ENCODE data around the gene CDC42SE2.
"Not testable (repeated sequence)": the region's sequence is repeated elsewhere in the genome, so short reads cannot be mapped to it uniquely, and the experiment has no call there.

CDC42SE2 gene

GRCh38 chr5:131250751-131251475, 12.9 kb upstream of the CDC42SE2 start:
- DNase-seq (ENCODE audit: low read depth in 2 of 3, low spot score in 2 of 3) = no peak

GRCh38 chr5:131252824-131253171, 11.1 kb upstream of the CDC42SE2 start:
- DNase-seq (ENCODE audit: low read depth in 2 of 3, low spot score in 2 of 3) = no peak

DNA sequence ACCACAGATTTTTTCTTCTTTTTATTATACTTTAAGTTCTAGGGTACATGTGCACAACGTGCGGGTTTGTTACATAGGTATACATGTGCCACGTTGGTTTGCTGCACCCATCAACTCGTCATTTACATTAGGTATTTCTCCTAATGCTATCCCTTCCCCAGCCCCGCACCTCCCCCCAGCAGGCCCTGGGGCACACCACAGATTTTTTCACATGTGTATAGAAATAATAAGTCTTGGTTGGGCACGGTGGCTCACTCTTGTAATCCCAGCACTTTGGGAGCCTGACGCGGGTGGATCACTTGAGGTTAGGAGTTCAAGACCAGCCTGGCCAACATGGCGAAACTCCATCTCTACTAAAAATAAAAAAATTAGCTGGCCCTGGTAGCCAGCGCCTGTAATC, 9.8 kb upstream of the CDC42SE2 start:
- DNase-seq (ENCODE audit: low read depth in 2 of 3, low spot score in 2 of 3) = not testable (repeated sequence)

- DNase-seq (ENCODE audit: low read depth in 2 of 3, low spot score in 2 of 3) = no peak
These were observed 9.1 kb upstream of the CDC42SE2 start for GRCh38 chr5:131254741-131255140.

- DNase-seq (ENCODE audit: low read depth in 2 of 3, low spot score in 2 of 3) = no peak
These were observed 7.4 kb upstream of the CDC42SE2 start for GRCh38 chr5:131256507-131256823.

DNA sequence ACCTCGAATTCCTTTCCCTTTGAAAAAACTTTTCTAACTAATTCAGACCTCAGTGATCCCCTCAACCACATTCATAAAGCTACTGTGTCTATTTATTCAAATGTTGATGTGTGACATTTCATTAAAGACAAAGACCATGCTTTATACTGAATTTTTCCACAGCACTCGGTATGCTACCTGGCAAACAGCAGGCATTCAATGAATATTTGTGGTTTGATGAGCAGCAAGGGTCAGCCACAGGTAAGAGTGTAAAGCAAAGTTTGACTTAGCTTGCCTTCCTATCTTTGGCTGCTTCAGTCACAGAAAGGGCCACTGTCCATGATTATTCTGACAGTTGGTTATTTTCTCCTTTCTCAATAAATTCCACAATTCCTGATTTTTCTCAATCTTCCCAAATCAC, 5.1 kb upstream of the CDC42SE2 start:
- no peak for DNase-seq (ENCODE audit: low read depth in 2 of 3, low spot score in 2 of 3)

GRCh38 chr5:131259326-131259725, 4.5 kb upstream of the CDC42SE2 start:
- no peak for DNase-seq (ENCODE audit: low read depth in 2 of 3, low spot score in 2 of 3)

GRCh38 chr5:131260895-131261294, 3.0 kb upstream of the CDC42SE2 start:
- no peak for DNase-seq (ENCODE audit: low read depth in 2 of 3, low spot score in 2 of 3)

GRCh38 chr5:131261483-131261882, 2.4 kb upstream of the CDC42SE2 start:
- no peak for DNase-seq (ENCODE audit: low read depth in 2 of 3, low spot score in 2 of 3)

DNA sequence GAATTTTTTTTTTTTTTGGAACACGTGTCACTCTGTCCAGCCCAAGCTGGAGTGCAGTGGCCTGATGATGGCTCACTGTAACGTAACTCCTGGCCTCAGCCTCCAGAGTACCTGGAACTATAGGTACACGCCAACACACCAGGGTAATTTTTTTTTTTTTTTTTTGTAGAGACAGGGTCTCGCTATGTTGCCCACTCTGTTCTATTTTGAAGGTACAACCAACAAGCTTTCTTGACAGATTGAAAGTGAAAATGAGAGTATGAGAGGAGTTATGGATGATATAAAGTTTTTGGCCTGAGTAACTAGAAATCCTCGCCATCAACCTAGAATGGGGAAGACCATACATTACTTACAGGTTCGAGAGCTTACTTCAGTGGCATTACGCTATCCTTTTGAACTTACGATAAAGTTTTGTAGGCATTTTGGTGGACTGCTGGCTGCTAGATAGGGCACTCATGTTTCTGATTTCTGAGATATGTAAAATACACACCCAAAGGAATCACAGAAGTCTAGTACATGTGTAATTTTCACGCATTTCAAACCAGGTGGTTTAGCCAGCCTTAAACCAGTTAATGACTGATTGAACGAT, 806 bp upstream of the CDC42SE2 start:
- no peak for DNase-seq (ENCODE audit: low read depth in 2 of 3, low spot score in 2 of 3)

DNA sequence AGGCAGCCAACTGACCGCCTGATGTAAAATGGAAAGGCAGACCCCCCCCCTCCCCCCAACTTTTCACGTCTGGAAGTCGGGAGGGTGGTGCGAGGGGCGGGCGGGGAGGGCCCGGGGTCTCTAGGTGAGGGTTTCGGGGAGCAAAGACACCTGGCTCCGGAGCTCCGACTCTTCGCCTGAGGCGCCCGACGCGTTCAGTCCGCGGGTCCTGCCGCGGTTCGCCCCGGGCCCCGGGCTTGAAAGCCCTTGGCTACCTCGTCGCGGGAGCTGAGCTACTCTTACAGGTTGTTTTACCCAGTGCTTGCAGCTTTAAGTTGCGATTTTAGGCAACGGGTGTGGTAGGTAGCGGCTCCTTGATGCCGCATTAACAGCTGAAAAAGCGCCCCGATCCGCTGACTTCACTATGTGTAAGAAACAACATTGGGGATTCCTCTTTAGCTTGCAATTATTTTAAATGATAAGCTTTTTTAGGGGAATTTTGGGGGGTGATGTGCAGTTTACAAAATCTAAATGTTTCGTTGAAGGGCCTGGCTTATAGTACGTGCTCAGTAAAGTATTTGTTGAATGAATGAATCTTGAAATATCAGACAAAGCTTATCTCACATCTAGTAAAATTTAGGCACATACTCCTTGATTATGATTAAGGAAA, 722 bp downstream of the CDC42SE2 start:
- DNase-seq (ENCODE audit: low read depth in 2 of 3, low spot score in 2 of 3) = no peak

DNA sequence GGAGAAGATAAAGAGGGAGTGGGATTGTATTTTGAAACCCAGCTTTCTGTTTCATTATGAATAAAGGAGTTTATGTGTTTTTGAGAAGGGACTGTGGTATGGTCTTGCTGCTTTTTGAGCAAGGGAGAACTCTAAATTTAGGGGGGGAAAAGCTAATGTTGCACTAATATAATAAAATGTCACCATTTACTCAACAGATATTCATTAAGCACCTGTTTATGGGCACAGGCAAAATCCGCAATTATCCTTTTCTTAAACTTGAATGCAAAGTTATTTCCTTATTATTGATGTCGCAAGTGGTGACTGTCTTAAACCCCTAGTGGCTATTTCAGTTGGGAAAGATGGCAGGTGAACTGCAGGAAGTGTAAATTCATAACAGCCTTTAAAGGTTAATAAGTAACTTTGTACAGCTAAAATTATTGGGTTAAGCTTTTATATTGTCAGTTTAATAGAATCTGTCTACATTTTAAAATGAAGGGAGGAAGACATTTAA, 1.5 kb downstream of the CDC42SE2 start:
- DNase-seq (ENCODE audit: low read depth in 2 of 3, low spot score in 2 of 3) = no peak

DNA sequence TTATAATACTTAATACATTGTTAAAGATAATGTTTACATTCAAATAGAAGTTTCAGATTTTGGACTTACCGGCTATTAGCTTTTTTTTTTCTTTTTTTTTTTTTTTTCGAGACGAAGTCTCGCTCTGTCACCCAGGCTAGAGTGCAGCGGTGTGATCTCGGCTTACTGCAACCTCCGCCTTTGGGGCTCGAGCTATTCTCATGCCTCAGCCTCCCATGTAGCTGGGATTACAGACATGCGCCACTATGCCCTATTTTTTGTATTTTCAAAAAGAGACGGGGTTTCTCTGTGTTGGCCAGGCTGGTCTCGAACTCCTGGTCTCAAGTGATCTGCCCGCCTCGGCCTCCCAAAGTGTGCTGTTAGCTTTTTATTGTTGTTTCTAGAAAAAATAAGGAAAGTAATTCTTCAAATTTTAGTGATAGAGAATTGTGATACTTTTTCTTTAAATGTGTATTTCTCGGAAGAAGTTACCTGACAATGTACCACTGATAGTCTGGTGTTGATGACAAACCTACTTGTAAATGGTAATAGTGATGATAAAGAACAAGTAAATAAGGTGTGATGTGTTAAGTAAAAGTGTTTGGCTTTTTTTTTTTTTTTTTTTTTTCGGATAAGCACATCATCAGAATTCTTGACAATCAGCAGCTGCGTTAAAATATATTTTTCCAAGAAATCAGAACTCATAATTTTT, 2.7 kb downstream of the CDC42SE2 start:
- no peak for DNase-seq (ENCODE audit: low read depth in 2 of 3, low spot score in 2 of 3)

DNA sequence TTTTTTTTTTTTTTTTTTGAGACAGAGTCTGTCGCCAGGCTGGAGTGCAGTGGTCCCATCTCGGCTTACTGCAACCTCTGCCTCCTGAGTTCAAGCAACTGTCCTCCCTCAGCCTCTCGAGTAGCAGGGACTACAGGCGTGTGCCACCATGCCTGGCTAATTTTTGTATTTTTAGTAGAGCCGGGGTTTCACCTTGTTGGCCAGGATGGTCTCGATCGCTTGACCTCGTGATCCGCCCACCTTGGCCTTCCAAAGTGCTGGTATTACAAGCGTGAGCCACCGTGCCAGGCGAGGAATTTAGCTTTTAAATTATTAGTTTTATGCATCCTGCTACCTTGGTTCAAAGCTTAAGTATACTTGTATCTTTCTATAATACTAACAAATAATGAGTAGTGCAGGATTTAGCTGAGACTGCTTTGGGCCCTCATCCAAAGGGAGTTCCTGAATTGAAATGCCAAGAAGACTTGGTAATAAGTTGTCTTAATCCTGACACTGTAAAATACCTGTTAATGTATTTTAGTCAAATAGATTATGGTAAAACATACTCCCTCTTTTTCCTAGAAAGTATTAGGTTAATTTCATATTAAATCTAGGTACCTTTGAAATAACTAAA, 5.0 kb downstream of the CDC42SE2 start:
- no peak for DNase-seq (ENCODE audit: low read depth in 2 of 3, low spot score in 2 of 3)

DNA sequence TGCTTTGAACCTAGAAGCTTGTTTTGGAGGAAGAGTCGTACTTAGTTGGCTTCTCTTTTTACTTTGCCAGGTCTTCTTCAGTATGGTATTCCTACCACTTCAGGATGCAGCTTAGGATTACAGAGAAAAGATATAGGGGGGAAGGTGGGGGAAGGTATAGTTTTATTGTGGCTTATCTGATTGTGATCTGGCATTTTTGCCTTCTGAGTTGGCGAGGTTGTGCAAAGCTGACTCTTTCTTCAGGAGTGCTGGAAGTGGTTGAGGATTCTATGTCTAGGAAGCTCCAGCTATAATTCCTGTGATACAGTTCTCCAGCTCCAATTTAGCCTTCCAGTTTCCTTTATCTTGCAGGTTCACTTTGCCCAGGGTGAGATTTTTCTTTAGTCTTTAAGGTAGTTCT, 7.0 kb downstream of the CDC42SE2 start:
- DNase-seq (ENCODE audit: low read depth in 2 of 3, low spot score in 2 of 3) = no peak

DNA sequence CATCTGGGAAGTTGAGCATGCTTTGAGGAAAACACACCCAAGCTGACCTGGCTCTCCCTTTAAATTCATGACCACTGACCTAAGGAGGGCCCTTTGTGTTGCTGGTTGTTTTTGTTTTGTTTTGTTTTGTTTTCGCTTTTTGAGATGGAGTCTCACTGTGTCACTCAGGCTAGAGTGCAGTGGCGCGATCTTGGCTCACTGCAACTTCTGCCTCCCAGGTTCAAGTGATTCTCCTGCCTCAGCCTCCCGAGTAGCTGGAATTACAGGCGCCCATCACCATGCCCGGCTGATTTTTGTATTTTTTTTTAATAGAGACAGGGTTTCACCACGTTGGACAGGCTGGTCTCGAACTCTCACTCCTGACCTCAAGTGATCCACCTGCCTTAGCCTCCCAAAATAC, 8.0 kb downstream of the CDC42SE2 start:
- not testable (repeated sequence) for DNase-seq (ENCODE audit: low read depth in 2 of 3, low spot score in 2 of 3)

DNA sequence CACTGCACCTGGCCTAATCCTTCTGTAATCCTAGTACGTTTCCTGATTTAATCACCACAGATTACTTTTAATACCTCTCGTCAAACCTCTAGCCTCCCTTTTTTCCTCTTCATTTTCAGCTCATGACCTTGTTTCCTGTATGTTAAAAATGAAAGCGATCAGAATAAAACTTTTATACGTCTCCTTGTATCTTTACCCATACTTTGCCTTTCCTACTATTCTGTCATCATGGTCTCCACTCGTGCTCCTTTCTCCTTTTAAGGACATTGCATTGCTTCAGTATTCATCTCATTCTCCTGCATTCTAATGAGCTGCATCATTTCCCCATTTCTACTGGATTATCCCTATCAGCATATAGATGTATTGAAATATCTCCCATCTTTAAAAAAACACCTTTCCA, 8.5 kb downstream of the CDC42SE2 start:
- DNase-seq (ENCODE audit: low read depth in 2 of 3, low spot score in 2 of 3) = no peak

- DNase-seq (ENCODE audit: low read depth in 2 of 3, low spot score in 2 of 3) = no peak
These were observed 8.9 kb downstream of the CDC42SE2 start for GRCh38 chr5:131272724-131273123.

DNA sequence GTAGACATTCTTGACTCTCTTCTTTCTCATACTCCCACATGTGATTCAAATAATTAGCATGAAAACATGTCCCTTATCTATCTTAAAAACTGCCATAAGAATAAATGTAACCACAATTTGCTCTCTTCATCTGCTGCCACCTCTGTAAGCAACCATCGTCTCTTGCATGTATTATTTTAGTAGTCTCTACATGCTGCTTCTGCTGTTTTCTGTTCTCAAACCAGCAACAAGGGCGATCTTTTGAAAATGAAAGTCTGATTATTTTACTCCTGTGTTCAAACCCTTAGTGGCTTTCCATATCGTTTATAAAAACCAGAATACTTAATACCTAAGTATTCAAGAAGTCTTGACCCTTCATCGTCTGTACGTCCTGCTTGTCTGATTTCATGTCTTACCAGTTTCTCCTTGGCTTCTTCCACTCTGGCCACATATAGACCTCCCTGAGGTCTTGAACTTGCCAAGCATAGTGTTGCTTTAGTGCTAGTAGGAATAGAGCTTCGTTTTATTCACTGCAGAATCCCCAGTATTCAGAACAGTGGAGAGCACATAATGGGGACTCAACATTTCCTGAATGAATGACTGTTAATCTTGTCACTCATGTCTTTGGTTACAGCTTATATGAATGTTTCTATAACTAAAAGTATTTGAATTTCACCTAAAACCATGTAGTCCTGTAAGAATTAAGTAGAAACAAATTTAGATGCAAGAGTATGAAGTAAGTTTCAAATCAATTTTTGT, 10.6 kb downstream of the CDC42SE2 start:
- no peak for DNase-seq (ENCODE audit: low read depth in 2 of 3, low spot score in 2 of 3)

DNA sequence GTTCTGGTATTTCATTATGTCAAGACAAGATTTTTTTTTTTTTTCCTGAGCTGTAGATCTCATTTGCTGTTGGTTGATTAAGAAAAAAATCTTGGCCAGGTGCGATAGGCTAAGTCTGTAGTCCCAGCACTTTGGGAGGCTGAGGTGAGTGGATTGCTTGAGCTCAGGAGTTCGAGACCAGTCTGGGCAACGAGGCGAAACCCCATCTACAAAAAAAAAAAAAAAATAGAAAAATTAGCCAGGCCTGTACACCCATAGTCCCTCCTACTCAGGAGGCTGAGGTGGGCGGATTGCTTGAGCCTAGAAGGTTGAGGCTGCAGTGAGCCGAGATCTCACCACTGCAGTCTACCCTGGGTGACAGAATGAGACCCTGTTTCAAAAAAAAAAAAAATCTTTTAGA, 12.2 kb downstream of the CDC42SE2 start:
- DNase-seq (ENCODE audit: low read depth in 2 of 3, low spot score in 2 of 3) = no peak

DNA sequence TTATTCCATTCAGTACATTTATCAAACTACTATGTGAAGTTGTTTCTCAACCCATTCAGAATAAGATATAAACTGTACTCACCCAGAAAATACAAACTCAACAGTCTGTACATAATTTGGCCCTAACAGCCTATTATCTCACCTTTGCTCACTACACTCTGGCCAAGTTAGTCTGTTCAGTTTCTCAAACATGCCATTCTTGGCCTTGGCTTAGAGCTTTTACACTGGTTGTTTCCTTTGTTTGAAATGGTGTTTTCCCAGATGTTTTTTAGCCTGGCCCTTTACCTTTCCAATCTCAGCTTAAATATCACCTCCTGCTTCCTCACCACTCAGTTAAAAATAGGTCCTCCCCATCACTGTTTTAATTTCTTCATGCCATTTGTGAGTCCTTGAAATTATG, 13.6 kb downstream of the CDC42SE2 start:
- DNase-seq (ENCODE audit: low read depth in 2 of 3, low spot score in 2 of 3) = no peak

Data from activated CD8-positive, alpha-beta memory T cell treated with anti-CD3 and anti-CD28 coated beads for 48 hours (primary cell).